Kidney (tissue), 14 donors: ENCODE results near the gene WDFY4. TPM values are rescaled to one million over a fixed set of nuclear protein-coding genes. Genes with fewer than 3 reads are reported as not detected.
A peak's percentile ranks its signal among the peaks of the same experiment; 100 is the strongest.

Source experiments
- DNase-seq, 5 donors: peaks; one replicate each; pipeline ENCODE4 v3.0.0-alpha.2; 2013 to 2020
- FAIRE-seq: peaks from 2 replicates; lab custom pipeline; 2012; peaks lifted over from hg19 to GRCh38; lab: Jason Lieb, UNC
- H3K27ac ChIP-seq, 2 donors: one replicate each; pipeline ENCODE4 v1.7.0; 2013; ENCODE audit warnings: low read depth in 2 of 2, low read length in 2 of 2, inconsistent platforms in 1 of 2
- H3K27me3 ChIP-seq: one replicate; pipeline ENCODE4 v1.7.1; 2013; ENCODE audit warnings: low read length, inconsistent platforms; ENCODE audit not compliant: control insufficient read depth, insufficient read depth
- H3K36me3 ChIP-seq, 3 donors: one replicate each; pipeline versions ENCODE4 v1.7.0 to v1.7.1; 2013; ENCODE audit warnings: low read length in 3 of 3, control low read depth in 1 of 3, inconsistent platforms in 1 of 3; ENCODE audit not compliant: insufficient read depth in 3 of 3, control insufficient read depth in 2 of 3
- H3K4me1 ChIP-seq, 3 donors: one replicate each; pipeline versions ENCODE4 v1.7.0 to v1.7.1; 2013; ENCODE audit warnings: low read length in 3 of 3, inconsistent platforms in 1 of 3, low read depth in 1 of 3; ENCODE audit not compliant: control insufficient read depth in 2 of 3, insufficient read depth in 2 of 3
- H3K4me3 ChIP-seq, 3 donors: one replicate each; pipeline versions ENCODE4 v1.7.0 to v1.8.1; 2013; ENCODE audit warnings: low read length in 3 of 3, control low read depth in 1 of 3, inconsistent platforms in 1 of 3
- H3K9ac ChIP-seq, 3 donors: one replicate each; pipeline versions ENCODE4 v1.7.0 to v1.7.1; 2013; ENCODE audit warnings: low read length in 3 of 3, control low read depth in 1 of 3, inconsistent platforms in 1 of 3
- H3K9me3 ChIP-seq, 3 donors: one replicate each; pipeline versions ENCODE4 v1.7.0 to v1.7.1; 2013; ENCODE audit warnings: low read length in 3 of 3, control low read depth in 1 of 3, inconsistent platforms in 1 of 3; ENCODE audit not compliant: control insufficient read depth in 2 of 3, insufficient read depth in 1 of 3
- CTCF ChIP-seq: IDR thresholded peaks from 3 replicates; pipeline ENCODE4 v1.5.1; 2012; ENCODE audit warnings: mild to moderate bottlenecking, moderate library complexity, borderline replicate concordance; ENCODE audit not compliant: insufficient read depth; ENCODE audit errors: extremely low read depth
- intact Hi-C: fragments of 100-400 bp; cut with DNase I; formaldehyde crosslinking; loops from one replicate; pipeline ENCODE4 v1.11.1; 2022
- polyA plus RNA-seq: library from polyadenylated mRNA; stranded (reverse); fragments of 350-450 nt; fragmentation: Illumina TruSeq; extraction: RNeasy Lipid Tissue Mini Kit (QIAGEN cat#74804); gene quantifications from one replicate; pipeline ENCODE4 v1.2.3, GENCODE V29; 2014; ENCODE audit warnings: low read depth, low replicate concordance; ENCODE audit not compliant: insufficient read depth
- total RNA-seq: library from RNA; stranded (reverse); fragmentation: NEBNext Ultra II Directional; extraction: Animal tissue kit (Norgen Biotek cat#: 25700); gene quantifications from one replicate; pipeline ENCODE4 v1.2.1, GENCODE V29; 2021
- donor health status: control.
- donor health status: control.
- donor health status: control.
- donor health status: control.
- donor health status: control.
- donor health status: DM: yes; HTN: yes; CAD: no.
- donor health status: Normal renal cell carcinoma (clear cell type).

WDFY4 gene
- total and polyA plus RNA-seq, 2 donors from 2014 or later: 1.7 to 13.3 TPM

GRCh38 chr10:48670978-48671913, 13.4 kb upstream of the WDFY4 start:
- H3K4me3 ChIP-seq: no peak overlapping the region
- intact Hi-C loops: no loop called here

GRCh38 chr10:48671914-48672595, 12.6 kb upstream of the WDFY4 start:
- H3K9me3 ChIP-seq: no peaks in the 10 kb centered on the region
- TF ChIP-seq CTCF: no peak

More at GRCh38 chr10:48670978-48671913, 13.4 kb upstream of the WDFY4 start:
- Histone ChIP-seq H3K4me1 (no peaks in the 10 kb centered on the region), H3K9me3 (no peaks in the 10 kb centered on the region), H3K9ac (no peak overlapping the region), H3K36me3 (no peaks in the 10 kb centered on the region), H3K27ac (no peak overlapping the region), H3K27me3 (no peaks in the 10 kb centered on the region)
- no peak for TF ChIP-seq CTCF
- FAIRE-seq (no peak), DNase-seq (peak; percentile 60 to 82 (median 67))

GRCh38 chr10:48672596-48673265, 11.9 kb upstream of the WDFY4 start:
- Histone ChIP-seq H3K36me3 (no peaks in the 10 kb centered on the region), H3K9me3 (peaks cover 0 to 3% (median 0%) of the 10 kb centered on the region in 3 donors), H3K4me3 (no peak overlapping the region), H3K9ac (no peak overlapping the region), H3K4me1 (no peaks in the 10 kb centered on the region), H3K27me3 (no peaks in the 10 kb centered on the region), H3K27ac (no peak overlapping the region)
- no peak for FAIRE-seq
- TF ChIP-seq CTCF: no peak
- intact Hi-C loops: no loop called here
- DNase-seq: no peak

More at GRCh38 chr10:48671914-48672595, 12.6 kb upstream of the WDFY4 start:
- H3K4me3 ChIP-seq: no peak overlapping the region
- H3K4me1 ChIP-seq: no peaks in the 10 kb centered on the region
- intact Hi-C loops: no loop called here
- FAIRE-seq: no peak
- DNase-seq: peak in 1 of 5 donors; percentile 11
- no peaks in the 10 kb centered on the region for H3K36me3 ChIP-seq
- H3K27me3 ChIP-seq: no peaks in the 10 kb centered on the region
- H3K9ac ChIP-seq: no peak overlapping the region
- H3K27ac ChIP-seq: no peak overlapping the region
